ENCODE measurements around the gene DPCD.

- TF ChIP-seq EZH2 (IDR thresholded peaks at IDR 0.05; ENCODE audit: borderline replicate concordance, low read depth, low read length, severe bottlenecking): no peak
- no peak for TF ChIP-seq CTCF (IDR thresholded peaks at IDR 0.05; ENCODE audit: extremely low read depth in 1 of 2, insufficient read depth in 1 of 2, low read depth in 1 of 2, low read length in 2 of 2)
- no peak for TF ChIP-seq POLR2A (IDR thresholded peaks at IDR 0.05; ENCODE audit: low read depth, low read length)
- TF ChIP-seq POLR2AphosphoS5 (IDR thresholded peaks at IDR 0.05; ENCODE audit: insufficient read depth, low read depth, low read length): no peak
Observed at GRCh38 chr10:101651336-101651735, 63.2 kb downstream of the DPCD start.

Data from endothelial cell of umbilical vein (primary cell).